Heart left ventricle (tissue), 13 donors: ENCODE data around the gene SLC22A23.

ENCODE experiments used
- POLR2A ChIP-seq, 2 donors: fragments of 450-650 bp; IDR thresholded peaks; one replicate each; pipeline ENCODE4 v1.6.1; 2017; ENCODE audit warnings: antibody characterized with exemption in 2 of 2, mild to moderate bottlenecking in 2 of 2, moderate library complexity in 2 of 2
- TF ChIP-seq, protein P1 (sequence below), 12 donors: fragments of 200-600 bp; sonication (generic) in 4 of 12; IDR thresholded peaks; one replicate each; pipeline versions ENCODE4 v1.5.0 to v1.8.0; 2018 to 2022; ENCODE audit warnings: antibody characterized with exemption in 12 of 12, mild to moderate bottlenecking in 5 of 12
- donor health status: ischemic (EF 13 %, LVEDD 7.1; RV severe dilation, severe dysfunction).
- donor health status: DM: no; HTN: yes; CAD: no.
- donor health status: DM: no; HTN: no; CAD: no.
- donor health status: ischemic (EF 25% LVEDD 6.9; RV normal size, moderate dysfunction).
- donor health status: ischemic (EF 25% LVEDD 5.7; RV mildly dilated, moderate dysfunction).
- donor health status: ischemic (EF 35%, LVEDD 5.7; RV mildly dilated, moderate dysfunction).
- donor health status: nonischemic (EF 11% LVEDD 7.7; RV severe dilation, severe dysfunction).
- donor health status: DM: yes; HTN: yes; CAD: no.
- donor health status: PGD.
- donor health status: ischemic (EF 29% LVEDD 5.4; RV normal size, mild dysfunction).
- donor health status: nonischemic (EF 23%, LVEDD 6.1; RV moderate dilation, normal function).

DNA sequence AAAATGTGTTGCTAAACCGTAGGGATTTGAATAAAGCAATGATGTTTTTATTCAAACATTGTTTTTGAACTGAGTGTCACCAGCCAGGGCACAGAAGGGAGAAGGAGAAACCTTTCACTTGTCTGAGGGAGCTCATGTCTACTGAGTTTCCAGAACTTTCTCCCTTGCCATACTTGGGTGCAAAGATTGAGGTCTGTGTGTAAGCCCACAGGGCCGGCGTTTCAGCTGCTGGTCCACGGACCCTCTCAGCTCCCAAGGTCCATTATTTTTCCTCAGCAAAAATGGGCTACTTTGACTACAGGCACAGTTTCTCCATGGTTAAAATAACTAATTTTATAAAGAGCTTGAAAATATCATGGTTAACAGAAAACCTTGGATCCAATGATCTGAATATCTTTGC is 165.5 kb downstream of the SLC22A23 start:
- TF ChIP-seq, protein P1, sequence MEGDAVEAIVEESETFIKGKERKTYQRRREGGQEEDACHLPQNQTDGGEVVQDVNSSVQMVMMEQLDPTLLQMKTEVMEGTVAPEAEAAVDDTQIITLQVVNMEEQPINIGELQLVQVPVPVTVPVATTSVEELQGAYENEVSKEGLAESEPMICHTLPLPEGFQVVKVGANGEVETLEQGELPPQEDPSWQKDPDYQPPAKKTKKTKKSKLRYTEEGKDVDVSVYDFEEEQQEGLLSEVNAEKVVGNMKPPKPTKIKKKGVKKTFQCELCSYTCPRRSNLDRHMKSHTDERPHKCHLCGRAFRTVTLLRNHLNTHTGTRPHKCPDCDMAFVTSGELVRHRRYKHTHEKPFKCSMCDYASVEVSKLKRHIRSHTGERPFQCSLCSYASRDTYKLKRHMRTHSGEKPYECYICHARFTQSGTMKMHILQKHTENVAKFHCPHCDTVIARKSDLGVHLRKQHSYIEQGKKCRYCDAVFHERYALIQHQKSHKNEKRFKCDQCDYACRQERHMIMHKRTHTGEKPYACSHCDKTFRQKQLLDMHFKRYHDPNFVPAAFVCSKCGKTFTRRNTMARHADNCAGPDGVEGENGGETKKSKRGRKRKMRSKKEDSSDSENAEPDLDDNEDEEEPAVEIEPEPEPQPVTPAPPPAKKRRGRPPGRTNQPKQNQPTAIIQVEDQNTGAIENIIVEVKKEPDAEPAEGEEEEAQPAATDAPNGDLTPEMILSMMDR (IDR thresholded peaks at IDR 0.05) = no peak
- no peak for TF ChIP-seq POLR2A (IDR thresholded peaks at IDR 0.05)
